H7 (cell line): ENCODE results near the gene NUMB. TPM values are rescaled to one million over a fixed set of nuclear protein-coding genes. Genes with fewer than 3 reads are reported as not detected.

ENCODE experiments used
- DNase-seq: peaks from one replicate; pipeline ENCODE4 v3.0.0; 2012
- H3K27me3 ChIP-seq: 2 replicates; pipeline ENCODE4 v1.6.0; 2011; ENCODE audit warnings: mild to moderate bottlenecking, low read length; ENCODE audit not compliant: control insufficient read depth, insufficient read depth
- H3K36me3 ChIP-seq: replicated peaks from 2 replicates; pipeline ENCODE4 v1.5.1; 2011; ENCODE audit warnings: low read length; ENCODE audit not compliant: control insufficient read depth, insufficient read depth
- H3K4me3 ChIP-seq: 2 replicates; pipeline ENCODE4 v1.5.1; 2011; ENCODE audit warnings: low read depth, mild to moderate bottlenecking, control low read depth, low read length, moderate library complexity; ENCODE audit not compliant: insufficient read depth
- total RNA-seq: library from RNA; depleted of rRNA; stranded (reverse); fragments of >200 nt; shearing (Covaris generic); gene quantifications from 2 replicates; pipeline ENCODE4 v1.2.3, GENCODE V29; 2014; rRNA removed

Gene NUMB
- total RNA-seq, 1 experiment from 2014 or later: 15.3 TPM

DNA sequence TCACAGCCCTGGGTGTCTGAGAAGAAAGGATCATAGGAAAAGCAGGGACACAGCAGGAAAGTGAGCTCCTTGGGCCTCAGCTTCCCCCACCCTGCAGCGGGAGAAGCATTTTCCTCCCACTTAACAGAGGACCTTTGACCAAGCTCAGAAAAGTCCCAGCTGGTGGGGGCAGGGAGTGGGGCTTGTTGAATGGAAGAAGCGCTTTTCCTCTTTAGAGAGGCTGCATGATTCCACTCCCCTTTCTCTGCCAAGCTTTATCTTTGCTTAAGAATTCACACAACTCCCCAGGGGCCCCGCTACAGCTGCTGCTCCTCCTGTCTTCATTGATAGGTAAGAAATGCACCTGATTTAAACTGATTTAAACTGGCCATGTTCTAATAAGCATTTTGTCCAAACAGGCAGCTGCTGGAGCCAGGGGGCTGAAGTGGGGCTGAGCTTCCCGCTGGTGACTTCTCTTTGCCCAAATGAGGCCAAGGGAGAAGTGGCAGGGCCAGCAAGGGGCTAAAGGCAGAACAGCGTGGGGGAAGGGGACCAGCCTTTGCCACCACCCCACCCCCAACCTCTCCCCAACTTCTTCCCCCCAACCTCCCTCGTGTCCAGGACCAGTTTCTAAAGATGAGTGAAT lies 222.7 kb downstream of the NUMB start:
- Histone ChIP-seq H3K4me3 (no peak overlapping the region), H3K27me3 (peaks cover 56% of the 10 kb centered on the region), H3K36me3 (no peaks in the 10 kb centered on the region)
- peak; percentile 80 for DNase-seq

DNA sequence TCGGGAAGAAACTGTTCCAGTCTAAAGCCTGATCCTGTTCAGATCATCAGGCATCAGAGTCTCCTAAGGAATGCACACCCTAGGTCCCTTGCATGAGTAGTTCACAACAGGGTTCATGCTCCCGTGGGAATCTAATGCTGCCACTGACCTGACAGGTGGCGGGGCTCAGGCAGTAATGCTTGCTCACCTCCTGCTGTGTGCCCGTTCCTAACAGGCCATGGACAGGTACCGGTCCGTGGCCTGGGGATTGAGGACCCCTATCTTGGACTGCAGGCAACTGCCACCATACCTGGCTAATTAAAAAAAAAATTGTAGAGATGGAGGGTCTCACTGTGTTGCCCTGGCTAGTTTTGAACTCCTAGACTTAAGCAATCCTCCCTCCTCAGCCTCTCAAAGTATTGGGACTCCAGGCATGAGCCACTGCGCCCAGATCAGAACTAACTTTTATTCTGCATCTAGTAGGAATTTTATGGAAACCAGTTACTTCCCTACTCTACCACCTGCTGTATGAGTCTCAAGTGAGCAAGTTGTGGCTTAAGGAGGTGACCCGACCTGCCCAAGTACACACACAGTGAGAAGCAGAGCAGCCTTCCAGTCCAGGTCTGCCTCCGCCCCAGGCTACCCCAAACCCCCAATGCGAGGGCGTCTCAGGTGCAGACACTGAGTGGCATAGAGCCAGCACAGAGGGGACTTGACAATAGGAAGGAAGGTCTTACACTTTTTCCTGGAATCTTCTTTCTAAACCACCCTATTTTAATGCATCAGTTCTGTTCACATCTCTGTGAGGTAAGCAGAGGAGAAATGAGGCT lies 223.6 kb downstream of the NUMB start:
- Histone ChIP-seq H3K36me3 (no peaks in the 10 kb centered on the region), H3K27me3 (peaks cover 49% of the 10 kb centered on the region), H3K4me3 (no peak overlapping the region)
- DNase-seq: no peak

DNA sequence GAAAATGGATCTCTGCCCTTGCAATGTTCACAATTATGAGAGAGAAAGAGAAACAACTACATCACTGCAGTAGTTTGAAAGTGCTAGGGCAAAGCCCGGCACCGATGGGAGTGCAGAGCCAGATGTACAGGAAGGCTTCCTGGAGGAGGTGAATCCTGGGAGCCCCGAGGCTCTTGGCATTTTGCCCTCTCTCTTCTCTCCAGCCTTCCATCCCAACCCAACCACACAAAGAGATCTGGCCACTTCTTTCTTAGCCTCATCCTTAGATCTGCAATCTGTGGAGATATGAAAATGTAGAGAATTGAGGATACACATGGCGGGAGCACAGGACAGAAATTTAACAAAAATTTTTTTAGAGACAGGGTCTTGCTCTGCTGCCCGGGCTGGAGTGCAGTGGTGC lies 224.3 kb downstream of the NUMB start:
- Histone ChIP-seq H3K4me3 (no peak overlapping the region), H3K27me3 (peaks cover 42% of the 10 kb centered on the region), H3K36me3 (no peaks in the 10 kb centered on the region)
- no peak for DNase-seq

DNA sequence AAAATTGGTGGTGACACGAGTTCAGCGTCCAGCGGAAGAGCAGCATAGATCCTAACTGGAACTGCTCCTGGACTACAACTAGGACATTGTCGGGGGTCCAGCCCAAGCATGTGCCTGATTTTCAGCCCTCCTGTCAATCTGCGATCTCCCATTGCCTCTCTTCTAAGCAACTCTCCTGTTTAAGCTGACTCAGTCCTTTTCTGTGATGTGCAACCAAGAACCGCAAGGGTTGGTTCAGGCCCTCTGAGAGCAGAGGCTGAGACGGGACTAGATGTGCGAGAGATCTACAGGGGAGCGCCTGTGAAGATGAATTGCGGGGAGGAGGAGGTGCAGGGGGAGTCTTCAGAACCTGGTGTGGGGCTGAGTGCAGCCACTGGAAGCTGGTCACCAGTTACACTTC lies 224.8 kb downstream of the NUMB start:
- peaks cover 37% of the 10 kb centered on the region for H3K27me3 ChIP-seq

DNA sequence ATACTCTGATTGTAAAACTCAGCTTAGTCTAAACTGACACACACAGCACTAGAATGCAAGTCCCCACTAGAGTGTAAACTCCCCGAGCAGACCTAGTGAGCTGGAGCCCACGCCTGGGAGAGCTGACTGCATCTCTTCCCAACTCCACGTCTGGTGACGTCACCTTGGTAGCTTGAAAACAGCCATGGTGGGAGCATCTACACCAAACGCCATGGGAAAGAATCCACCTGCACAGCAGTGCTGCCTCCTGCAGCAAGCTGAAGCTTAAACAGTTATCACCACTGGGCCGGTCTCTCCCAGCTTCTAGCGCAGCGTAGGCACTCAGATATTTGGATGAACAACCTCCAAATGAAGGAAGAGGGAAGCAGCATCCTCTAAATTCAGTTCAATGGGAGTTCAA lies 225.4 kb downstream of the NUMB start:
- no peak for DNase-seq
- H3K27me3 ChIP-seq: peaks cover 31% of the 10 kb centered on the region
- H3K4me3 ChIP-seq: no peak overlapping the region
- no peaks in the 10 kb centered on the region for H3K36me3 ChIP-seq

More for the DNA sequence above, 224.8 kb downstream of the NUMB start:
- H3K4me3 ChIP-seq: no peak overlapping the region
- no peaks in the 10 kb centered on the region for H3K36me3 ChIP-seq
- no peak for DNase-seq

DNA sequence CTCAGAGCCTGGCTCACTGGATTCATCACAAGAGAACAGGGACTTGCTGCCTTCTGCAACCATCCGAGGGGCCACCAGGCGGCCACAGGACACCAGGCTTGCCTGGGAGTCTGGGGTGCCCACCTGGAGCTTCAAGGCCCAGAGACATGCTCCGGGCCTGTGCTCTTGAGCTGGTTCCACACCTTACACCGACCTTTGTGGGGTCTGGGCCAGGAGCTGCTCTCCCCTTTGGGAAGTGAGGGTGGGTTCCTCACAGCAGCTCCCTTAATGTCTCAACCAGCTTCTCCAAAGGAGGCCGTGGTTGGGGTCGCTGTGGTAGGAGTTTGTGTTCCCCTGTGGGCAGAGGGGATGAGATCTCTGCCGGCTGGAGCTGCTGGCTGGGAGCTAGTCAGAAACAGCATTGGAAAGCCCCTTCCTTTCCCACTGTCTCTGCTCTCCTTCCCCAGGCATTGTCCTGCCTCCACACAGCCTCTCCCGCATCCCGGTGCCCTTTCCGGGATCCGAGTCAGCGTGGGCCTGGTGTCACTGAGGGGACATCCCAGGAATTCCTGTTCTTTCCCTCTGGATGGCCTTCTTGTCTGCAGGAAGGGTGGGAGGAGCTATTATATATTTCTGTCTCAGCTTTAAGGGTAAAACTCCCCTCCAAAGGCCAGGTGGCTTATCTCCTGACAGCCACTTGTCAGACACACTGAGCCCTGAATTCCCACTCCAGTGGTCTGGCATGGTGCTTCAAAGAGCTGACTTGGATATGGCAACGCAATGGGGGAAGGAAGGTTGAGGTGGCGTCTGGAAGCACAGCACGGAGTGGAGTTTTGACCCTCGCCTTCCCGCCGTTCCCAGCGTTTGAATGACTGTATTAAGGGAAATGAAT lies 226.1 kb downstream of the NUMB start:
- no peaks in the 10 kb centered on the region for H3K36me3 ChIP-seq

DNA sequence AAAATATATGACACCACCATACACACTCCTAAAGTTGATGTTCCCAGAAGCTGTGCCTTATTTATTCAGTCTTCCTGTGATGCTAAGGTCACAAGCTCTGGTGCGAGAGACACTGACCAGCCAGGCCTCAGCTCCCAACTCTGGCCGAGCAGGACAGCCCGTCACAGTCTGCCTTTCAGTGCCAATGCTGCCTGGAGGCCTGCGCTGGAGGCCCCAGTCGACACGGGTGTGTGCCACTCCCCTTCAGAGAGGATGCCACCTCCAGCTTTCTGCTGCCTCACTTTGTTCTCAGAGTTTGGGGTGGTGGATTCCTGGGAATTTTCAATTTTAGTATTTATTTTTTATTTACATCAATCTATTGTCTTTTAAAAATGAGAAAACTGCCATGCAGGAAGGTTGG lies 228.3 kb downstream of the NUMB start:
- Histone ChIP-seq H3K27me3 (peaks cover 4% of the 10 kb centered on the region; the same call in 1 of the 2 replicates), H3K4me3 (no peak overlapping the region), H3K36me3 (no peaks in the 10 kb centered on the region)
- DNase-seq: no peak

More for the DNA sequence above, 226.1 kb downstream of the NUMB start:
- H3K4me3 ChIP-seq: no peak overlapping the region
- peaks cover 23% of the 10 kb centered on the region for H3K27me3 ChIP-seq
- DNase-seq: peak; percentile 85

DNA sequence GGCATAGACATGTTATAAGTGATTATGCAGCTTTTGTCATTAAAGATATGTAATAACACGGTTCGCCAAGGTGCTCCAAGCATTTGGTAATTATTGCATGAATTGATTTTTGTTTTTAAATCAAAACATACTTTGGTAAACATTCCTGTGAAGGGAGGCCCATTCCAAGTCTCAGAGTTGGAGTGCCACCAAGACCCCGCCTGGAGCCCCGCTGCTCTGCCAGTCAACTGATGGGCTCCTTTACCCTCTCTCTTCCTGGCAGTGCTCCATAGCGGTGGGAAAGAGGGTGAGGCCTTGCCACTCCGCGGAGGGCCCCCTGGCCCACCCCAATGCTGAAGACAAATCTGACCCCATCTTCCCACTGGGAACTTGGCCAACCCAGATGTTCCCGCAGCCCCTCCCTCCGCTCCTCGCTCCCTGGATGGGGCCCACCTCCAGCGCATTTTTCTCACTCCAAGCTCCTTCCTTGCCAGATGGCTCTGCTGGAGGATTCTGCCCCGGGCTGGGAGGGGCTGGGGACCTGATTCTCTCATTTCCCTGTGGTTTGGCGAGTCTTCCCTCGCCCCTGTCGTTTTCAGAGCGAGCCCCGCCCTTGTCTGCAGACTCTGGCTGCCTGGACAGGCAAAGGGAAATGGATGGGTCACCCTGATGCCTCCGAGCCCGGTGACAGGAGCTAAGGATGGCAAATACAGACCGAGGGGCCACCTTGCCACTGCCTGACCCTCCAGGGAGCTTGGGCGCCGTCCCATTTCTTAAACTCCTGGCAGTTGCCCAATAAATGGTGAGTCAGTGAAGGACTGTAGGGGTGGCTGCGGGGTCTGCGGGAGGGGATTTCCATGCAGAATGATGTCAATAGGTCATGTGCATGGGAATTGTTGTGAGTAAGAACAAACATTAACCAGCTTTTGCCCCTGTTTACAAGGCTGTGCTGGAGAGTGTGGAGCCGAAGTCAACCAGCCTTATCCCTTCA lies 230.2 kb downstream of the NUMB start:
- no peaks in the 10 kb centered on the region for H3K36me3 ChIP-seq
- H3K4me3 ChIP-seq: no peak overlapping the region
- DNase-seq: peak; percentile 81
- no peaks in the 10 kb centered on the region for H3K27me3 ChIP-seq

DNA sequence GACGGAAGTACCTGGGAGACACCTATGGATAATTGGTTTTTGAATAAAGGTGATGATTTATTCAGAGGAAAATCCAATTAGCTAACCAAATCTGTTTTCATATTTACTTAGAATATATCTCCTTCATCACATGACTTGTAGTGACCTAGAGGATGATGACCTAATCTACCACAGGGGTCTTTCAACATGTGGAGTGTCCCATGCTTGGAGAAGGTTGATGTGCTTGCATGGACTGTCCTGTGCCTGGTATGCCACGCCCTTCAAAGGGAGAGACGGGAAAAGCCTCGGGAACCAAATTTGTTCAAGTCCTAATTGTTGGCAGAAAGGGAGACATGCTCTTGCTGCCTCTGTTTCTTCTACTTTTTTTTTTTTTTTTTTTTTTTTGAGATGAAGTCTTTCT lies 232.8 kb downstream of the NUMB start:
- no peak for DNase-seq
- Histone ChIP-seq H3K36me3 (peaks cover 3% of the 10 kb centered on the region; the same call in 1 of the 2 replicates), H3K27me3 (no peaks in the 10 kb centered on the region), H3K4me3 (no peak overlapping the region)

Other genes starting within 250 kb of the NUMB start
- 1.0 and 2.2 TPM in 2 replicates for gene PAPLN, start 221.0 kb downstream of the NUMB start, total RNA-seq
- 19.4 and 23.5 TPM in 2 replicates for gene RIOX1, start 32.4 kb upstream of the NUMB start, total RNA-seq
- 3.3 and 3.6 TPM in 2 replicates for gene ACOT1, start 78.6 kb upstream of the NUMB start, total RNA-seq
- 0.07 TPM in 1 of 2 replicates, not detected in the other for gene HEATR4, start 100.4 kb upstream of the NUMB start, total RNA-seq
- gene ACOT2, start 110.7 kb upstream of the NUMB start, total RNA-seq: 5.2 and 7.7 TPM in 2 replicates
- gene ACOT4, start 133.3 kb upstream of the NUMB start, total RNA-seq: 0.70 and 0.80 TPM in 2 replicates
- gene ACOT6, start 154.0 kb upstream of the NUMB start, total RNA-seq: not detected in 2 replicates
- 4.2 and 4.9 TPM in 2 replicates for gene DNAL1, start 186.4 kb upstream of the NUMB start, total RNA-seq